Right lobe of liver (tissue), 6 donors: ENCODE data around the gene PAX8. TPM values are rescaled to one million over a fixed set of nuclear protein-coding genes. Genes with fewer than 3 reads are reported as not detected.

Experiments used
- ATAC-seq, 4 donors: fragments of 200-7000 bp; cut with Tn5 transposase; one replicate each; pipeline ENCODE4 v1.9.1; 2020; ENCODE audit warnings: mild to moderate bottlenecking in 4 of 4, moderate library complexity in 4 of 4
- DNase-seq, 3 donors: peaks; one replicate each; pipeline ENCODE4 v3.0.0-alpha.2; 2020
- H3K27ac ChIP-seq, 3 donors: fragments of 200-600 bp; one replicate each; pipeline ENCODE4 v1.8.0; 2022
- H3K27me3 ChIP-seq, 2 donors: fragments of 200-600 bp; one replicate each; pipeline ENCODE4 v1.8.0; 2022
- H3K36me3 ChIP-seq, 4 donors: fragments of 200-600 bp; sonication (generic) in 1 of 4; one replicate each; pipeline versions ENCODE4 v1.5.1 to v1.8.0; 2017 to 2022; ENCODE audit warnings: control low read depth in 1 of 4
- H3K4me1 ChIP-seq, 4 donors: fragments of 200-600 bp; sonication (generic) in 1 of 4; one replicate each; pipeline versions ENCODE4 v1.5.1 to v1.8.0; 2017 to 2022; ENCODE audit warnings: control low read depth in 1 of 4
- H3K4me3 ChIP-seq, 3 donors: fragments of 200-600 bp; one replicate each; pipeline ENCODE4 v1.8.0; 2022
- H3K9me3 ChIP-seq, 4 donors: fragments of 200-600 bp; sonication (generic) in 1 of 4; one replicate each; pipeline versions ENCODE4 v1.5.1 to v1.8.0; 2017 to 2022; ENCODE audit warnings: control low read depth in 1 of 4
- POLR2A ChIP-seq: fragments of 450-650 bp; IDR thresholded peaks from one replicate; pipeline ENCODE4 v1.6.1; 2017; ENCODE audit warnings: antibody characterized with exemption, mild to moderate bottlenecking
- WGBS: methylation state at CpG from one replicate; pipeline ENCODE4 v1.1.6; 2018; ENCODE audit warnings: low coverage, low lambda C conversion rate; ENCODE audit not compliant: insufficient coverage; ENCODE audit errors: missing lambda C conversion rate; 5-methylcytosine and 5-hydroxymethylcytosine counted together
- intact Hi-C, 2 donors: fragments of 100-400 bp; cut with DNase I; formaldehyde crosslinking; loops; one replicate each; pipeline versions ENCODE4 v1.11.2 to v1.14.1; 2022
- total RNA-seq, 6 experiments: library from RNA; depleted of rRNA in 2 of 6; stranded (reverse); fragments of >200 nt in 2 of 6; fragmentation: NEBNext Ultra II Directional in 3 of 6; extraction: Animal tissue kit (Norgen Biotek cat#: 25700) in 3 of 6; gene quantifications; one replicate each; pipeline versions ENCODE4 v1.1.0 to v1.2.4, GENCODE V29; 2016 to 2023
- TF ChIP-seq, protein P1 (sequence below), 4 donors: fragments of 200-600 bp in 3 of 4; fragments of 450-650 bp in 1 of 4; IDR thresholded peaks; one replicate each; pipeline versions ENCODE4 v1.5.1 to v1.8.0; 2016 to 2022; ENCODE audit warnings: antibody characterized with exemption in 4 of 4, mild to moderate bottlenecking in 2 of 4
- donor health status: DM: no; HTN: yes; CAD: no.
- donor health status: DM: no; HTN: no; CAD: no.
- donor health status: DM: no; HTN: no; CAD: no.
- donor health status: DM: no; HTN: yes; CAD: no.
- donor health status: DM: no; HTN: yes; CAD: no.

The PAX8 gene
- total RNA-seq, 6 experiments from 2014 or later, result 0.27 to 1.9 (median 0.86) TPM

DNA sequence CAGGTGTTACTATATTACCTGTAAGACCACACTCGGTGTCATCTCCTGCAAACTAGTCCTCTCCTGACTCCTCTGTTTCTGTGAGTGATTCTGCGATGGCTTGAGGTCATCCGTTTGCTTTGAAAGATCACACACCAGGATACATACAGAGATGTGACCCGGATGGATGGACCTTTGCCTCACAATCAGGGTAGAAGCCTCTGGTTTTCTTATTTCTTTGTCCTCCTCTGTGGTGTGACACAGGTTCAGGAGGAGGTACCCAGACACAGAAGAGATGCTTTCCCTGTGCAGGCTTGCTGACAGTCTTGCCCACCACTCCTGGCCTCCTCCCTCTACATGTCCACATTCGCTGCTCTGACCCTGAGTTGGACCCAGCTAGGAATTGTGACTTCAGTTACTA is 70.3 kb downstream of the PAX8 start:
- ATAC-seq, result no peak
- intact Hi-C loops, result loop anchor here in 1 of 2 donors (5.0 kb wide), 1 partner anchor 179 kb away; no protein-coding TSS in a partner anchor
- Histone ChIP-seq H3K4me1 (peaks cover 0 to 3% (median 0%) of the 10 kb centered on the region in 4 donors), H3K27ac (no peak overlapping the region), H3K27me3 (no peaks in the 10 kb centered on the region), H3K36me3 (no peaks in the 10 kb centered on the region), H3K9me3 (no peaks in the 10 kb centered on the region), H3K4me3 (no peak overlapping the region)
- TF ChIP-seq, protein P1, sequence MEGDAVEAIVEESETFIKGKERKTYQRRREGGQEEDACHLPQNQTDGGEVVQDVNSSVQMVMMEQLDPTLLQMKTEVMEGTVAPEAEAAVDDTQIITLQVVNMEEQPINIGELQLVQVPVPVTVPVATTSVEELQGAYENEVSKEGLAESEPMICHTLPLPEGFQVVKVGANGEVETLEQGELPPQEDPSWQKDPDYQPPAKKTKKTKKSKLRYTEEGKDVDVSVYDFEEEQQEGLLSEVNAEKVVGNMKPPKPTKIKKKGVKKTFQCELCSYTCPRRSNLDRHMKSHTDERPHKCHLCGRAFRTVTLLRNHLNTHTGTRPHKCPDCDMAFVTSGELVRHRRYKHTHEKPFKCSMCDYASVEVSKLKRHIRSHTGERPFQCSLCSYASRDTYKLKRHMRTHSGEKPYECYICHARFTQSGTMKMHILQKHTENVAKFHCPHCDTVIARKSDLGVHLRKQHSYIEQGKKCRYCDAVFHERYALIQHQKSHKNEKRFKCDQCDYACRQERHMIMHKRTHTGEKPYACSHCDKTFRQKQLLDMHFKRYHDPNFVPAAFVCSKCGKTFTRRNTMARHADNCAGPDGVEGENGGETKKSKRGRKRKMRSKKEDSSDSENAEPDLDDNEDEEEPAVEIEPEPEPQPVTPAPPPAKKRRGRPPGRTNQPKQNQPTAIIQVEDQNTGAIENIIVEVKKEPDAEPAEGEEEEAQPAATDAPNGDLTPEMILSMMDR (IDR thresholded peaks at IDR 0.05), result no peak
- no peak for TF ChIP-seq POLR2A
- no peak for DNase-seq
- 89% methylated on average over 5 of the region's 5 CpGs for WGBS

DNA sequence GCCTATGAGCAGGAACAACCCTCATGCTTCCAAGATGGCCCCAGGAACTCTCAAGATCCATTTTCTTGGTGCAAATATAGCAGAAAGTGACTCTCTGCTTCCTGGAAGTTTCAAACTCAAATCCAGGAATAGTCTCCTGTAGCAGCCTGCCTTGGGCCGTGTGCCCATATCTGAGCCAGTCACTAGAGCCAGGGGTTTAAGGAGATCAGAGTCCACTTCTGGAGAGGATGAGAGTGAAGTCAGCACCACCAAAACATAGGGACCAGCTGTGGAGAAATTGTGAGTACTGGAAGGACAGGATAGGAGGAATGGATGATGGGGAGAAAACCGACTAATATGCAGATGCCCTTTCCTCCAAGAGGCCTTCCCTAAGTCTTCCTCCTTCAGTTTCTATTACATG is 71.7 kb downstream of the PAX8 start:
- no peak overlapping the region for H3K4me3 ChIP-seq
- TF ChIP-seq POLR2A, result no peak
- TF ChIP-seq, protein P1 (IDR thresholded peaks at IDR 0.05), result no peak
- intact Hi-C loops, result loop anchor here in 1 of 2 donors (5.0 kb wide), 1 partner anchor 180 kb away; no protein-coding TSS in a partner anchor
- H3K4me1 ChIP-seq, result peaks cover 0 to 3% (median 0%) of the 10 kb centered on the region in 4 donors
- peaks cover 0 to 3% (median 0%) of the 10 kb centered on the region in 4 donors for H3K36me3 ChIP-seq
- H3K27ac ChIP-seq, result no peak overlapping the region
- 64% methylated on average over 2 of the region's 2 CpGs for WGBS
- no peaks in the 10 kb centered on the region for H3K27me3 ChIP-seq
- DNase-seq (no peak), ATAC-seq (no peak)
- H3K9me3 ChIP-seq, result no peaks in the 10 kb centered on the region

GRCh38 chr2:113206251-113206650 is 72.5 kb downstream of the PAX8 start:
- WGBS, result 88% methylated on average over 5 of the region's 6 CpGs
- intact Hi-C loops, result loop anchor here in 1 of 2 donors (5.0 kb wide), 1 partner anchor 181 kb away; no protein-coding TSS in a partner anchor

DNA sequence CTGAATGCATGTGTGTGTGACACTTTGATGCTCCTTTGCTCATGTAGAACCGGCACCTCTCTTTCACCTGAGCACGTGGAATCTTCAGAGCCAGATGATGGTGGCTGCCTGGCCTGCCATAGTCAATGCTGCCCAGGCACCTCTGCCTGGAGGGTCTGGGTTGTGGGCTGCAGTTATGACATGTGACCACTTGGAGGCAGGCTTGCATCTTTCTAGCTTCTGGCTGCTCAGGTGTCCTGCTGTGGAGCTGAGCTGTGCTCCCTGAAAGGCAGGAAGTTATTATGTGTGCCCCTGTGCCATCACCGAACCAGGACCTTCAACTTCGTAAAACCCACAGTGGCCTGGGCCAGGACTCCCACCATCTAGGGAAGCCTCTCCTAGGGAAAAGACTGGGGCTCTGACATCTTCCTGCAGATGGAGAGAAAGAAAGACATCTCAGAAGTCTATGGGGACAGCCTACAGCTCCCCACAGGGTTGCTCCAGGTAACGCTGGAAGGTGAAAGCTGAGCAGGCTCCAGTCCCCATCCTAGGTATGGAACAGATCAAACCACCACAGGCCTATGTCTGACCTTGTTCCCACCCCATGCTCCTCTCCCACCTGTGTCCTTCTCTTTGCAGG is 74.7 kb downstream of the PAX8 start:
- Histone ChIP-seq H3K27me3 (no peaks in the 10 kb centered on the region), H3K4me3 (no peak overlapping the region), H3K9me3 (no peaks in the 10 kb centered on the region), H3K4me1 (peaks cover 0 to 3% (median 0%) of the 10 kb centered on the region in 4 donors), H3K27ac (no peak overlapping the region), H3K36me3 (peaks cover 0 to 12% (median 6%) of the 10 kb centered on the region in 4 donors)
- 7% methylated on average over 5 of the region's 5 CpGs for WGBS
- TF ChIP-seq, protein P1 (IDR thresholded peaks at IDR 0.05), result peak; percentile 78 to 89 (median 86)
- TF ChIP-seq POLR2A, result no peak
- intact Hi-C loops, result no loop called here
- ATAC-seq (peak; percentile 67 to 75 (median 74)), DNase-seq (peak; percentile 62 to 73 (median 73))

More at GRCh38 chr2:113206251-113206650, 72.5 kb downstream of the PAX8 start:
- H3K36me3 ChIP-seq, result peaks cover 0 to 9% (median 1%) of the 10 kb centered on the region in 4 donors
- no peaks in the 10 kb centered on the region for H3K9me3 ChIP-seq
- H3K4me1 ChIP-seq, result peaks cover 0 to 3% (median 0%) of the 10 kb centered on the region in 4 donors
- no peak overlapping the region for H3K27ac ChIP-seq
- H3K27me3 ChIP-seq, result no peaks in the 10 kb centered on the region
- TF ChIP-seq, protein P1 (IDR thresholded peaks at IDR 0.05), result no peak
- no peak for TF ChIP-seq POLR2A
- H3K4me3 ChIP-seq, result no peak overlapping the region
- ATAC-seq, result peak in 1 of 4 donors; percentile 6
- no peak for DNase-seq
